HG03135 (cell line): Measurements from ENCODE around the gene NUDT2.
"Not testable (repeated sequence)": the region's sequence is repeated elsewhere in the genome, so short reads cannot be mapped to it uniquely, and the experiment has no call there.

Experiments used
- ATAC-seq: cut with Tn5 transposase; IDR thresholded peaks from one replicate; pipeline ENCODE4 v1.9.1; 2021; ENCODE audit warnings: mild to moderate bottlenecking, moderate library complexity; ENCODE audit not compliant: unreplicated experiment

Gene NUDT2

DNA sequence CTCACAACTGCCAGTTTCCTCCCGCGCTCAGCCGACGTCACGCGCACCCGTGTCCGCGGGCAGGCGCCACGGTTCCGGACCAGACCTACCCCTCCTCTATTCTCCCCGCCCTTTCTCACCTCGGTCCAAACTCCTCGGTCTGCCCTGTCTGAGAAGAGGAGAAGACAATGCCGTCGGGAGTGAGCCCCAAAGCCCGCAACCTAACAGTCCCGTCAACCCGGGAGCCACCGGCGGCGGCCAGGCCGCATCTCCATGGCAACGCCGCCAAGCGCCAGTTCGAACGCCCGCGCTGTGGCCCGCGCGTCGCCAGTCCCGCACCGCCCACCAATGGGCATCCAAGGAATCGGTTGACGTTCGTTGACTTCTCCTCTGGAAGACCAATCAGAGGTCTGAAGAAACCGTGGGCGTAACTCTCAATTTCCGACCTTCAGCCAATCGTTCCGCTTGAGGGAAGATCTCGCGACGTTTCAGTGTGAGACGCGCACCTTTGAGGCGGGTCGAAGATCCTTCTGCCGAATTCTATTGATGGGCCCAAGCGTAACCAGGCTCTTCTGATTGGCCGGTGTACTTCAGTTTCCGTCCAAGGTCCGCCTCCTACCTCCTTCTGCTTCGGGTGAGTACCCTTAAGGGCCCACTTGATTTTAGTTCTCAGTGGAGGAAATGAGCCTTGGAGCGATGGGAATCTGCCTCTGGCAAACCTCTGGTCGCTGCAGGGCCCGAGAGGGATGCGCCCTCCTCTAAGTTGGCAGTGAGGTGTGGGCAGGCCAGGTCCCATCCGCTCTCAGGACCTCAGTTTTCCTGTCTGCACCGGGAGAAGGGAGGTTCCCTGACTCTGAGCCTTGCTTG lies at the start of gene NUDT2, which contains the start of gene KIF24:
TSS of gene NUDT2 (plus strand) at position 583 of the 846 bp plus-strand sequence. CDS start 9,471 bp downstream, outside the sequence.
TSS of gene KIF24 (minus strand) at position 282 of the 846 bp plus-strand sequence. CDS start 17,922 bp downstream, outside the sequence.
- ATAC-seq = peak; percentile 93

DNA sequence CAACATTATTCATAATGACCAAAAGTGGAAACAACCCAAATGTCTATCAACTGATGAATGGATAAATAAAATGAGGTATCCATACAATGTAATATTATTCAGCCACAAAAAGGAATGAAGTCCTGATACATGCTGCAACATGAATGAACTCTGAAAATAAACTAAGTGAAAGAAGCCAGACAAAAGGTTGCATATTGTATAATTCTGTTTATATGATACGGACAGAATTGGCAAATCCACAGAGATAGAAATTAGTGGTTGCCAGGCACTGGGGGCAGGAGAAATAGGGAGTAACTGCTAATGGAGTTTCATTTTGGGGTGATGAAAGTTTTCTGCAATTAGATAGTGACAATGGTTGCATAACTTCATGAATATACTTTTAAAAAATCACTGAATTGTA lies 47.3 kb upstream of the NUDT2 start:
- no peak for ATAC-seq

DNA sequence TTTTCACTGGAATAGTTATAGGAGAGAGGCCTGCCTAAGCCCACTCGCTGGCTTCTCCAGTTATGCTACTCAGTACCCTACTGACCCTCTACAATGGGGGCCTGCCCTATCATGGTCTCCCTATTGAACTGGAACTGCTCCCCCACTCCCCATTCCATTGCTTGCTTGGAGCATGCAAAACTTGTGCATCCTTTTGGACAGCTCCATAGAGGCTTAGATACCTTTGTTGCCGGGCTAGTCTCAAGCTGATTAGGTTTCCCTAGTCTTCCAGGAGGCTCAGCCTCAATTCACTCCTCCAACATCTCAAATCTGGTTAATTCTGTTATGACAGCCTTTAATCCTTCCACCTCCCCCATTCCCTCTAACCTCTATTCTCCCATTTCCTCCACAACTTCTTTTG lies 40.2 kb upstream of the NUDT2 start:
- ATAC-seq = no peak

DNA sequence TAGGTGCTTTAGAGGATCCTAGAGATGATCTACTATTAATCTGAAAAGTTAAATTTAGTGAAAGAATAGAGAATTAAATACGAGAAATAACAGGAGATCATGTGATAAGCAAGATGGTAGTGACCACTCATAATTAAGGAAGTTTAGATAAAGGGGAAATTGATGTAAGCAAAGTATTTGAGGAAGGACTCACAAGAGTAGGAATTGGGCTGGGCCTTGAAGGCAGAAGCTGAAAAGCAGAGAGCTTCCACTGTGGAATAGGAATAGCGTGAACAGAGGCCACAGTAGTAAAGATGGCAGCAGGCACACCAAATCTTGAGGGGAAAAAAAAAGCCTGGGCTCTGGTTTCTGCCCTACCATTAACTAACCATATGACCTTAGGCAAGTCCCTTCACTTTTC lies 38.3 kb upstream of the NUDT2 start:
- no peak for ATAC-seq

DNA sequence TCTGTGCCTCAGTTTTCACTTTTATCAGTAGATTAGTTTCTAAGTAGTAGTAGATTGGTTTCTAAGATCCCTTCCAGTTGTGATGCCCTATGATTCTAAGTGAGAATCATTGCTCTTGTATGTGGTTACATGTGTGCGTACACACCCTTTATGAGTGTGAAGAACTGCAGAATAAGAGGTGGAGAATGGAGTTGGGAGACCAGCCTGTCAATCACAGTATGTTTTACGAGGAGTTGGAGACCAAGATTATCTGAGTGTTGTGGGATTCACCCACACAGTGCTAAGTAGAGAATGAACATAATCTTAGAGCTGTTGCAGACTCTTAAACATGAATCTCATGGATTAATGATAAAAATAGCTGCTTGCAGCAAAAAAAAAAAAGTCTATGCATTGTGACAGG lies 37.9 kb upstream of the NUDT2 start:
- ATAC-seq = no peak

DNA sequence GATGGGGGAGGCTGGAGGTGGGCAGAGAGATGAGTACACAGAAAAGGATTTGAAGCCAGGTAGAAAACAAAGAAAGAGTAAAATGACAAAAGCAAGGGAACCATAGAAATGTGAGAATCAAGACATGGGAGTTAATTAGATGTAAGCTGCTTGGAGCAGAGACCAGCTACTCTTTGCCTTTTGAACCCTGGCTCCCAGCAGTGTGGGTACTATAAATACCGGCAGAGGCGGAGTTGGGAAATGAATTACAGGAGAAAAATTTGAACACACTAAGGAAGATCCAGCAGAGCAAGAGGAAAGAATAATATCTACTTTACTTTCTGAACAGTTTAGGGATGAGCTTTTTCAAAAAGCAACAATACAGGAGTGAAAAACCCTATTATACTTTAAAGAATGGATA lies 36.8 kb upstream of the NUDT2 start:
- ATAC-seq = no peak

DNA sequence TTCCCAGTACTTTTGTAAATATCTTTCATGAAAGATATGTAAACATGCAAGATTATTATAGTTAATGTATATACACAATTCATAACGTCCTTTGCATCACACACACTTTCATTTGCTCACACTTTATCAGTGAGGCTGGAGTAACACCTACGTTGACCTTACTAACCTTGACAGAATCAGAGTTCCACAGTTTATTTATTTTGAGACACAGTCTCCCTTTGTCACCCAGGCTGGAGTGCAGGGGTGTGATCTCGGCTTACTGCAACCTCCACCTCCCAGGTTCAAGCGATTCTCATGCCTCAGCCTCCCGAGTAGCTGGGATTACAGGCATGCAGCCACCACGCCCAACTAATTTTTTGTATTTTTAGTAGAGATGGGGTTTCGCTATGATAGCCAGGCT lies 28.3 kb upstream of the NUDT2 start:
- not testable (repeated sequence) for ATAC-seq

DNA sequence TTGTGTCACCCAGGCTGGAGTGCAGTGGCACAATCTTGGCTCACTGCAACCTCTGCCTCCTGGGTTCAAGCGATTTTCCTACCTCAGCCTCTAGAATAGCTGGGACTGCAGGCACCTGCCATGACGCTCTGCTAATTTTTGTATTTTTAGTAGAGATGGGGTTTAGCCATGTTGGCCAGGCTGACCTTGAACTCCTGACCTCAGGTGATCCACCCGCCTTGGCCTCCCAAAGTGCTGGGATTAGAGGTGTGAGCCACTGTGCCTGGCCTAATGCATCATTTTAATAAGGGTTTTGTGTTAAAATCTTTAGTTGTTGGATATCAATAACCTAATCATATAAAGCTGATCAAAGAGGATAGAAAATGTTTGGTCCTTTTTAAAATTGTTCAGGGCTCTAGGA lies 21.1 kb upstream of the NUDT2 start:
- ATAC-seq = not testable (repeated sequence)

DNA sequence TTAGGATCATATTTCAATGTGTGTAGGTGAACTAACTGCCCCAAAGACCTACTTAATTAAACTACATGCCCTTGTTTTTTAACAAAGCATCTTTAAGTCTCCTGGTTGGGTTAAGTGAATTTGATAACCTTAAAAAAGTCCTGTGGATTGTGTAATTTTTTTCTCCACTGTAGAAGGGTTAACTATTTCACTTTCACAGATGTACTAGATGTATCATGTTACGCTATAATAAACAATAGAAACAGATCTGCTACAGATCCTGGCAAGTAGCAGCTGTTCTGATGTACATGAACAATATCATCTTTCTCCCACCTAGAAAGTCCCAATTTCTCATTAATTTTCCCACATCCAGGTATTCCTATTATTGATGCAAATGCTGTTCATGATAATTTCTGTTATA lies 19.2 kb upstream of the NUDT2 start:
- no peak for ATAC-seq

DNA sequence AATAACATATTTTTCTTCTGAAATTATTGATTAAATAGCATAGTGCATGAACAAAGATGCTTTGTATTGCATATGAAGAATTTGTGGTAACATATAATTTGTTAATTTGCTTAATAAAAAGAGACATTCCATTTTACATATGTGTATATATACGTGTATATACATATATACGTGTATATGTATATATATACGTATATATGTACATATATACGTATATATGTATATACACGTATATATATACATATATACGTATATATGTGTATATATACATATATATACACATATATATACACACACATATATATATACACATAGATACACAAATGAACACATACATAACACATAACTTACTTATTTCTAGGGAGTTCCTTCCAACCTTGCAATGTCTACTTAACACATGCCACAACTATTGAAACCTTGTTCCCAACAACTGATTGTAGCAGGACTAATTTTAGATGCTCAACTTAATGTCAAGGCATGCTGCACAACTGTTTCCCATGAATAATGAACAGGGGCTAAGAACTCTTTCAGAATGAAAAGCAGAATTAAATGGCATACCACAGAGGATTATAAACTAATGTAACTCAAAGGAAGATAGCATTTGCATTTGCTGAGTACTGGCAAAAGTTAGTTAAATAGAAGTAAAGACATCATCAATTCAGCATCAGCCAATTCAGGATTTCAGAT lies 17.7 kb upstream of the NUDT2 start:
- ATAC-seq = no peak

DNA sequence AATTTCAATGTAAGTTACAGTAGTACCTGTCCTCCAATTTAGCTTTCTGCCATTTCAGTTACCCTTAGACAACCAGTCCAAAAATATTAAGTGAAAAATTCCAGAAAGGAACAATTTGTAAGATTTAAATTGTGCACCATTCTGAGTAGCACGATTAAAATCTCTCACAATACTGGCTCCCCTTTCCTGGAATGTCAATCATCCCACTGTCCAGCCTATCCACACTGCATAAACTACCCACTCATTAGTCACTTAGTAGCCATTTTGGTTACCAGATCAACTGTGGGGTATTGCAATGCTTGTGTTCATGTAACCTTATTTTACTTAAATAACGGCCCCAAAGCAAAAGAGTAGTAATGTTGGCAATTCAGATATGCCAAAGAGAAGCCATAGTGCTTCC lies 11.9 kb upstream of the NUDT2 start:
- no peak for ATAC-seq

DNA sequence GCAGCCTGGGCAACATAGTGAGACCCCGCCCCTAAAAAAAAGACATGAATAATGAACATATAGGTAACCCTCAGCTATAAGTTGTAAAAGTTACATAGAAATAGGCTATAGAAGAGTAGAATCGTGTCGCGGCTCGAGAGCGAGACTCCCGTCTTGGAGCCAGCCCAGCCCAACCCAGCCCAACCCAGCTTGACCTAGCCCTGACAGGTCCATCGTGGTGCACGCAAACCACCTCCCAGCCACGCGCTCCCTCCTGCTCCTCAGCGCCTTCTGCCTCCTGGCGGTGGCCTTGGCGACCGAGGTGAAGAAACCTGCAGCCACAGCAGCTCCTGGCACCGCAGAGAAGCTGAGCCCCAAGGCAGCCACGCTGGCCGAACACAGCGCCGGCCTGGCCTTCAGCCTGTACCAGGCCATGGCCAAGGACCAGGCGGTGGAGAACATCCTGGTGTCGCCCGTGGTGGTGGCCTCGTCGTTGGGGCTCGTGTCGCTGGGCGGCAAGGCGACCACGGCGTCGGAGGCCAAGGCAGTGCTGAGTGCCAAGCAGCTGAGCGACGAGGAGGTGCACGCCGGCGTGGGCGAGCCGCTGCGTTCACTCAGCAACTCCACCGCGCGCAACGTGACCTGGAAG lies 11.1 kb upstream of the NUDT2 start:
- ATAC-seq = no peak

DNA sequence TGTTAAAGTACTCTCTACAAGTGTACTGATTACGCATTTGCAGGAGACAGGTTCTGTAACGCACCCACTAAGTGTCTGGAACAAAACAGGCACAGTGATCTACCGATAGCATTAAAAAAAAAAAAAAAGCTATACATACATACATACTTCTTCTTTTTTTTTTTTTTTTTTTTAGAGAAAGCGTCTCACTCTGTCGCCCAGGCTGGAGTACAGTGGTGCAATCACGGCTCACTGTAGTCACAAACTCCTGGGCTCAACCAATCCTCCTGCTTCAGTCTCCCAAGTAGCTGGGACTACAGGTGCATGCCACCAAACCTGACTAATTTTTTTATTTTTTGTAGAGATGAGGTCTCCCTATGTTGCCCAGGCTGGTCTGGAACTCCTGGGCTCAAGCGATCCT lies 7.9 kb upstream of the NUDT2 start:
- ATAC-seq = no peak

DNA sequence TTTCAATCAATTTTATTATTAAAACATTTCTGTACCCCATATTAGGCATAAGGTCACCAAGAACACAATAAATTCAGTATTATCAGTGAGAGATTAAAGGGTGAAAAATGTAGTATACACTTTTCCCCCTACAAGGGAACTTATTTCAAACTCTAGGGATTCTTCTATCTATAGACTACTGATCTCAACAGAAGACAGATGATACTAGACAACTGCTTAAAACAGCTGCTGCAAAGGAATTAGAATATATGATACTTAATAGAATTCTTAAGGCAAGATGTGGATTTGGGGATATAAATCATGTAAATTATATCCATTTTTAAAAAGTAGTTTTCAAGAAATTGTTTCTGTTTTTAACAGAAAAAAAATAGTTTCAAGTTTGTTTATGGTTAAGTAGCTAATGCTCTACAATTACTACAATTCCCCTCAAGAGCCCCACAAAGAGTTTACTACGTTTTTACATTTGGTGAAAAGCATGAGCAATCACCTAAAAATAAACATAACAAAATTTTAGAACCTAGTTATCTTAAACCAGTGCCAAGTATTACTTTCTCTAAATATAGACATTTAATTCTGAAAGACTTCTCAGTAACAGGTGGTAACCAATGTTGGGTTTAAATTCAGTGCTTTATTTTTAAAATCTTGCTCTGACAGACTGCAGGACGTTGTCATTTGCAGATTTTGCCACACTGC lies 6.3 kb upstream of the NUDT2 start:
- ATAC-seq = no peak

DNA sequence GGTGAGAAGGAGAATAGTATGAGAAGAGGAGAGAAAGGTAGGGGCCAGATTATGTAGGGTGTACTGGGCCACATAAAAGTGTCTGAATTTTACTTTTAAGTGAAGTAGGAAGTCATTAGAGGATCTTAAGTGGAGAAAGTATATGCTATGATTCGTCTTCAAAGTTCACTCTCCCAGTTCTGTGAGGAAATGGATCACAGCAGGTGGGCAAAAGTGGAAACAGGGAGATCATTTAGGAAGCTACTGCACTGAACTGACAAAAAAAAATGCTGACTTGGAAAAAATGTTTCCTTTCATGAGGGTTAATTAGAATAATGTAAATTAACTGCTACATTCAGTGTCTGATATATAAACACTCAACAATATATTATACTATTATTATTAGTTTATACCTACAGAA lies 2.7 kb upstream of the NUDT2 start:
- no peak for ATAC-seq

DNA sequence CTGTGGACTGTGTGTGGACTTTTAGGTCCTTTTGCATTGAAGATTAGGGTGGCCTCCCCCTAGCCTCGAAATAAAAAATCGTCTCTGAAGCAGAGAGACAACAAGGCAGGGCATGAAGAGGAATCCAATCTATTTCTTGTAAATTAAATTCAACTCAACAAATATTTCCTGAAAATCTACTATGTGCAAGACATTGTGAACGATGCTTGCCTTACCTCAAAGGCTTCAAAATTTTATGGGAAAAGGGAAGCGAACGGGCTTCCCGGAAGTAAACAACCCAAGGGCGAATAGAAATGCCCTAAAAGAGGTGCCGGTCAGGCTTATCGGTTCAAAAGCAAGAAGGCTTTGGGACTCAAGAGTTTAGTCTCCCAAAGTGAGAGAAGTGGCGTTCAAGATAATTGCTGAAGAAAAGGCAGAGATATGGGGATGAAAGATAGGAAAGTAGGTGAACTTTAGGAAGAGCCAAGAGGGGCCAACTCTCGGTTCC lies 826 bp upstream of the NUDT2 start:
- ATAC-seq = no peak

DNA sequence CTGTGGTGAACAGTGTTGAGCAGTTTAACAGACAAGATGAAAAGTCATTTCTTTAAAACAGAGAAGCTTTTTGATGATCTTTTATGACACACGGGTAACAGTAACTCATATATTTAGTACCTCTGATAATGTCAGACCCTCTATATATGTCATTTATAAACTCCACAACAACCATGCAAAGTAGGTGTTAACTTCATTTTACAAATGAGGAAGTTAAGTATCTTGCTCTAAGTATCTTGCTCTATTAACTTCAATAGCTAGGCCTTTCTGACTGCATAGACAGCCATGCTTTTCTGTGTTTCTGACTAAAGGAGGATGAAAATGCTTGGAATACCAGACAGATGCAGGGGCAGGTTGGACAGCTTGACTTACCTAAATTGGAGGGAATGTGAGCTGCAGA lies 1.8 kb downstream of the NUDT2 start:
- no peak for ATAC-seq

DNA sequence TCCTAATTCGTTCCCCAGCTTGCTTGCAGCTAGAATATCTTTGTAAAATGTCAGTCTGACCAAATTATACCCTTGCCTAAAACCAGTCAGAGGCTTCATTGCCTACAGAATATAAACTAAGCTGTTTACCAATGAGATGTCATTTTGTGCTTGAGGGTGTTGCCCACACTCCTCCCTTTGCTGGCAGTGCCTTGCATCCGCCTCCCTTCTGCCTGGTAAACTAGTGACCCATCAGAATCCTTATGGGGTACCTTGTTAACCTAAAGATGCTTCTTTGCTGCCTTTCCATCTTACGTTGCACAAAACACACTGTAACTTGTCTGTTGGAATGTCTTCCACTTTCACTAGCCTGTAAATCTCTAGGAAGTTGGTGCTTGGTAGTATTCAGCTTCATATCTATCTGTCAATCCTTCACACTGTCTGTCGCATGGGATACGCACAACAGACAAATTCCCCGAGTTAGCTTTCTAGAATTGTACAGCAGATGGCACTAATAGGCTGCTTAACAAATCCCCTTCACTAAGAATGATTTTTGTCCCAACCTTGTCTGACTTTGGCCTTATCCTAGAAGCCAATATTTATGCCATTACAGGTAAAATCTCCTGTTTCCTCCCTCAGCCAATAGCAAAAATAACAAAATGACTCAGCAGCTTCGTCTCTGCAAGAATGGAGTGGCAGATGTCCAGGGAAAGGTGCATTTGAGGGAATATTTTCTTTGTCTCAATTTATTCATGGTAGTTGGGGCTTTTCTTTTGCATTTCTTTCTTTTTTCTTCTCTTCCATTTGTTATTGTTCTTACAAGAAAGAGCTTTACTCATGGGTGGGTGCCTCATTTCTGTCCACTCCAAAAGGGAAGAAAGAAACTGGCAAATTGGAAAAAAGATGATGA lies 3.0 kb downstream of the NUDT2 start:
- ATAC-seq = no peak

DNA sequence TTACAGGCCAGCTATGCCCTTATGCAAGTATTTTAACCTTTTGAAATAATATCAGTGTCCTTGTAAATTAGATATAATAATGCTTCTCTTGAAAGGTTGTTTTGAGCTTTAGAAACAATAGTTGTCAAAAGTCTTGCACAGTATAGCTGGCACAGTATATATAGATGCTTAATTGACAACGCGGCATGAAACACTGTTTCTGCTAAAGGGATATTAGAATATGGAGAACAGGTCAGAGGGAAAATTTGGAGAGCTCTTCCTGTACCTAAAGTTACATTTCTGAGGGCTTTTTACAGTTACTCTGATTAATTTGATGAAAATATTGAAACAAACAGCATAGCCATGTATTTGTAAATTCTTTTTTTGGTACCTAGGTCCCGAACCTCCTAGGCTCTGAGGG lies 4.5 kb downstream of the NUDT2 start:
- ATAC-seq = no peak

DNA sequence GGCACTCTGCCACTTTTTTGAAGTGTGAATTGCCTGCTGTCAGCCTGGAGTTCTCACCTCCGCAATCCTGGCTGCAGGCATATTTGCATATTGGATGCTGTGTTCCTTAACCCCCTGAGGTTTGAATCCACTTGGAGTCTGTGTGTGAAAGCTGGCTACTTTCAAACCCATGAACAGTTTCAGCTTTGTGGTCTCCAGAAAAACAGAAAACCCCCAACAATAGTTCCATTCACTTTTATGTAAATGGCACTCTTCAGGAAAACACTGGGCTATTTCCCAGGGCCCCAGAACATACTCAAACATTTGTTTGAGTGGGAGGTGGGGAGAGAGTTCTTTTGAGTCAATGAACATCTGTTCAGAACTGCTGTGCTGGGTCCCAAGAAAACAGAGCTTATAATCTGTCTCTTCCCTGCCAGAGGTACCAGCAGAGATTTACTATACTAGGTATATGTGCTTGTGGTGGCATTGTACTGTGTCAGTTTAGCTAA lies 5.0 kb downstream of the NUDT2 start:
- ATAC-seq = no peak
